H1 (cell line): ENCODE measurements around the gene PAX9. TPM values are rescaled to one million over a fixed set of nuclear protein-coding genes. Genes with fewer than 3 reads are reported as not detected.

ENCODE experiments used
- CREB1 ChIP-seq: IDR thresholded peaks from 2 replicates; pipeline ENCODE4 v1.6.1; 2012; ENCODE audit warnings: inconsistent platforms
- EP300 ChIP-seq, 2 experiments: IDR thresholded peaks; 1 replicate in 1 of 2; 2 replicates in 1 of 2; pipeline ENCODE4 v1.6.1; 2011 to 2012; ENCODE audit warnings: low read depth in 2 of 2, low read length in 2 of 2, mild to moderate bottlenecking in 2 of 2, borderline replicate concordance in 1 of 2, inconsistent platforms in 1 of 2, moderate library complexity in 1 of 2
- EZH2 ChIP-seq: fragments of 200-600 bp; sonication (generic); IDR thresholded peaks from 2 replicates; pipeline ENCODE4 v1.7.1; 2012; ENCODE audit warnings: low read depth, mild to moderate bottlenecking, moderate library complexity, low read length, inconsistent platforms; ENCODE audit not compliant: severe bottlenecking
- KDM4A ChIP-seq: IDR thresholded peaks from one replicate; pipeline ENCODE4 v1.7.1; 2012; ENCODE audit warnings: low read depth, mild to moderate bottlenecking, moderate library complexity, low read length, inconsistent platforms; ENCODE audit not compliant: severe bottlenecking
- polyA plus RNA-seq, 7 experiments: library from polyadenylated mRNA; depleted of rRNA in 3 of 7; stranded (reverse) in 5 of 7; unstranded in 2 of 7; fragments of >200 nt in 5 of 7; fragments of 200-250 nt in 2 of 7; gene quantifications; 1 replicate in 5 of 7; 2 replicates in 1 of 7; 4 replicates in 1 of 7; pipeline versions ENCODE4 v1.2.1 to v1.2.3, GENCODE V29; 2011 to 2013; ENCODE audit warnings: missing spikeins in 2 of 7, mixed read lengths in 2 of 7
- total RNA-seq: library from RNA; stranded (reverse); fragmentation: NEBNext Ultra II Directional; extraction: Animal tissue kit (Norgen Biotek cat#: 25700); gene quantifications from 2 replicates; pipeline ENCODE4 v1.2.1, GENCODE V29; 2021
- TF ChIP-seq, protein P1 (sequence below): IDR thresholded peaks from 2 replicates; pipeline ENCODE4 v1.6.1; 2011; ENCODE audit warnings: low read length, improper control_type of control experiment
- TF ChIP-seq, protein P2 (sequence below): fragments of 300-600 bp; sonication (generic); IDR thresholded peaks from 2 replicates; pipeline ENCODE4 v1.7.1; 2012; ENCODE audit warnings: low read length, moderate library complexity, mild to moderate bottlenecking, inconsistent platforms; ENCODE audit not compliant: insufficient replicate concordance
- TF ChIP-seq, protein P3 (sequence below): IDR thresholded peaks from 2 replicates; pipeline ENCODE4 v1.6.1; 2012; ENCODE audit warnings: inconsistent platforms

The PAX9 gene
- total and polyA plus RNA-seq, 2 of the 8 experiments (the other 6 are each of a cell fraction or from before 2014, with no cell fraction given) = 0.05 TPM; not detected in 1

DNA sequence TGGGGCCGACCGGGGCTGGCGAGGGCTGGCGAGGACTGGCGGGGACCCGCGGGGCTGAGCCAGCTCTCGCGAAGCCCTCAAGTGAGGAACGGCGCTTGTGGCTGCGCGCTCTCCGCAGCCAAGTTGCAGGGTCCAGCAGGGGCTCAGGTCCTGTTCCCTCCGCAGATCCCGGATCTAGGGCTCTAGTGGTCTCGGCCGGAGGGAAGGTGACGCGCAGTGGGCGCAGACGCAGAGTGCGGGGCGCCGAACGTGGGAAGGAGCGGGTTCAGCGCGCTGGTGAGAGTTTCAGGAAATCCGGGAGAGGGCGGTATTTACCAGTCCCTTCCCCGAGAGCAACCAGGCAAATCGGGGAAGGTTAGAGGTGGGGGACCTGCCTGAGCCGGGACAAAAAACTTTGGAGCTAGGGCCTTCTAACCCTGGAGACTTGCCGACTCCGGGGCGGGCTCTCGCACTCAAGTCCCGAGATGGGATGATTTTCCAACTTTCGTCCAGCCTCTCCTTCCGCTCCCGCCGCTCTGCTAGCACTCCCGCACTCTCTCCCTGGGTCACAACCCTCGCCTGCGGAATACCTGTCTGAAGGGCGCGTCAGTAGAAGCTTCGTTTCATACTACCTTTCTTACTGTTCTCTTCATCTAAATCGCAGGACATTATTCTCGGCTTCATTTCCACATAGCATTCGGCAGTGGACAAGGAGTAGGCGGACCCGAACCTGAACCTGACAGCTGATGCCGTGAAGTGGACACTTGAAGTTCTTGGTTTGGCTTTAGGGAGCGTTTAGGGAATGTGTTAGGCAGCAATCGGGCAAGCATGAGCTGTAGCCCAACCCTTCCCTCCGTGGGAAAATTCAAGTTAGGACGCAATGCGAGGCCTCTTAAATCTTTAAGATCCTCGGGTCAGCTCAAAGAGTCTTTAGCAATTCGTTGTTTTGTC is 13.6 kb upstream of the PAX9 start (continued):
- TF ChIP-seq, protein P1, sequence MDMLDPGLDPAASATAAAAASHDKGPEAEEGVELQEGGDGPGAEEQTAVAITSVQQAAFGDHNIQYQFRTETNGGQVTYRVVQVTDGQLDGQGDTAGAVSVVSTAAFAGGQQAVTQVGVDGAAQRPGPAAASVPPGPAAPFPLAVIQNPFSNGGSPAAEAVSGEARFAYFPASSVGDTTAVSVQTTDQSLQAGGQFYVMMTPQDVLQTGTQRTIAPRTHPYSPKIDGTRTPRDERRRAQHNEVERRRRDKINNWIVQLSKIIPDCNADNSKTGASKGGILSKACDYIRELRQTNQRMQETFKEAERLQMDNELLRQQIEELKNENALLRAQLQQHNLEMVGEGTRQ = no peak
- TF ChIP-seq KDM4A (peak; percentile 43), CREB1 (no peak), EZH2 (peak; percentile 45), EP300 (IDR thresholded peaks at IDR 0.05; ENCODE audit: borderline replicate concordance in 1 of 2, low read depth in 2 of 2, low read length in 2 of 2) (no peak)
- TF ChIP-seq, protein P2, sequence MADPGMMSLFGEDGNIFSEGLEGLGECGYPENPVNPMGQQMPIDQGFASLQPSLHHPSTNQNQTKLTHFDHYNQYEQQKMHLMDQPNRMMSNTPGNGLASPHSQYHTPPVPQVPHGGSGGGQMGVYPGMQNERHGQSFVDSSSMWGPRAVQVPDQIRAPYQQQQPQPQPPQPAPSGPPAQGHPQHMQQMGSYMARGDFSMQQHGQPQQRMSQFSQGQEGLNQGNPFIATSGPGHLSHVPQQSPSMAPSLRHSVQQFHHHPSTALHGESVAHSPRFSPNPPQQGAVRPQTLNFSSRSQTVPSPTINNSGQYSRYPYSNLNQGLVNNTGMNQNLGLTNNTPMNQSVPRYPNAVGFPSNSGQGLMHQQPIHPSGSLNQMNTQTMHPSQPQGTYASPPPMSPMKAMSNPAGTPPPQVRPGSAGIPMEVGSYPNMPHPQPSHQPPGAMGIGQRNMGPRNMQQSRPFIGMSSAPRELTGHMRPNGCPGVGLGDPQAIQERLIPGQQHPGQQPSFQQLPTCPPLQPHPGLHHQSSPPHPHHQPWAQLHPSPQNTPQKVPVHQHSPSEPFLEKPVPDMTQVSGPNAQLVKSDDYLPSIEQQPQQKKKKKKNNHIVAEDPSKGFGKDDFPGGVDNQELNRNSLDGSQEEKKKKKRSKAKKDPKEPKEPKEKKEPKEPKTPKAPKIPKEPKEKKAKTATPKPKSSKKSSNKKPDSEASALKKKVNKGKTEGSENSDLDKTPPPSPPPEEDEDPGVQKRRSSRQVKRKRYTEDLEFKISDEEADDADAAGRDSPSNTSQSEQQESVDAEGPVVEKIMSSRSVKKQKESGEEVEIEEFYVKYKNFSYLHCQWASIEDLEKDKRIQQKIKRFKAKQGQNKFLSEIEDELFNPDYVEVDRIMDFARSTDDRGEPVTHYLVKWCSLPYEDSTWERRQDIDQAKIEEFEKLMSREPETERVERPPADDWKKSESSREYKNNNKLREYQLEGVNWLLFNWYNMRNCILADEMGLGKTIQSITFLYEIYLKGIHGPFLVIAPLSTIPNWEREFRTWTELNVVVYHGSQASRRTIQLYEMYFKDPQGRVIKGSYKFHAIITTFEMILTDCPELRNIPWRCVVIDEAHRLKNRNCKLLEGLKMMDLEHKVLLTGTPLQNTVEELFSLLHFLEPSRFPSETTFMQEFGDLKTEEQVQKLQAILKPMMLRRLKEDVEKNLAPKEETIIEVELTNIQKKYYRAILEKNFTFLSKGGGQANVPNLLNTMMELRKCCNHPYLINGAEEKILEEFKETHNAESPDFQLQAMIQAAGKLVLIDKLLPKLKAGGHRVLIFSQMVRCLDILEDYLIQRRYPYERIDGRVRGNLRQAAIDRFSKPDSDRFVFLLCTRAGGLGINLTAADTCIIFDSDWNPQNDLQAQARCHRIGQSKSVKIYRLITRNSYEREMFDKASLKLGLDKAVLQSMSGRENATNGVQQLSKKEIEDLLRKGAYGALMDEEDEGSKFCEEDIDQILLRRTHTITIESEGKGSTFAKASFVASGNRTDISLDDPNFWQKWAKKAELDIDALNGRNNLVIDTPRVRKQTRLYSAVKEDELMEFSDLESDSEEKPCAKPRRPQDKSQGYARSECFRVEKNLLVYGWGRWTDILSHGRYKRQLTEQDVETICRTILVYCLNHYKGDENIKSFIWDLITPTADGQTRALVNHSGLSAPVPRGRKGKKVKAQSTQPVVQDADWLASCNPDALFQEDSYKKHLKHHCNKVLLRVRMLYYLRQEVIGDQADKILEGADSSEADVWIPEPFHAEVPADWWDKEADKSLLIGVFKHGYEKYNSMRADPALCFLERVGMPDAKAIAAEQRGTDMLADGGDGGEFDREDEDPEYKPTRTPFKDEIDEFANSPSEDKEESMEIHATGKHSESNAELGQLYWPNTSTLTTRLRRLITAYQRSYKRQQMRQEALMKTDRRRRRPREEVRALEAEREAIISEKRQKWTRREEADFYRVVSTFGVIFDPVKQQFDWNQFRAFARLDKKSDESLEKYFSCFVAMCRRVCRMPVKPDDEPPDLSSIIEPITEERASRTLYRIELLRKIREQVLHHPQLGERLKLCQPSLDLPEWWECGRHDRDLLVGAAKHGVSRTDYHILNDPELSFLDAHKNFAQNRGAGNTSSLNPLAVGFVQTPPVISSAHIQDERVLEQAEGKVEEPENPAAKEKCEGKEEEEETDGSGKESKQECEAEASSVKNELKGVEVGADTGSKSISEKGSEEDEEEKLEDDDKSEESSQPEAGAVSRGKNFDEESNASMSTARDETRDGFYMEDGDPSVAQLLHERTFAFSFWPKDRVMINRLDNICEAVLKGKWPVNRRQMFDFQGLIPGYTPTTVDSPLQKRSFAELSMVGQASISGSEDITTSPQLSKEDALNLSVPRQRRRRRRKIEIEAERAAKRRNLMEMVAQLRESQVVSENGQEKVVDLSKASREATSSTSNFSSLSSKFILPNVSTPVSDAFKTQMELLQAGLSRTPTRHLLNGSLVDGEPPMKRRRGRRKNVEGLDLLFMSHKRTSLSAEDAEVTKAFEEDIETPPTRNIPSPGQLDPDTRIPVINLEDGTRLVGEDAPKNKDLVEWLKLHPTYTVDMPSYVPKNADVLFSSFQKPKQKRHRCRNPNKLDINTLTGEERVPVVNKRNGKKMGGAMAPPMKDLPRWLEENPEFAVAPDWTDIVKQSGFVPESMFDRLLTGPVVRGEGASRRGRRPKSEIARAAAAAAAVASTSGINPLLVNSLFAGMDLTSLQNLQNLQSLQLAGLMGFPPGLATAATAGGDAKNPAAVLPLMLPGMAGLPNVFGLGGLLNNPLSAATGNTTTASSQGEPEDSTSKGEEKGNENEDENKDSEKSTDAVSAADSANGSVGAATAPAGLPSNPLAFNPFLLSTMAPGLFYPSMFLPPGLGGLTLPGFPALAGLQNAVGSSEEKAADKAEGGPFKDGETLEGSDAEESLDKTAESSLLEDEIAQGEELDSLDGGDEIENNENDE = no peak
- TF ChIP-seq, protein P3, sequence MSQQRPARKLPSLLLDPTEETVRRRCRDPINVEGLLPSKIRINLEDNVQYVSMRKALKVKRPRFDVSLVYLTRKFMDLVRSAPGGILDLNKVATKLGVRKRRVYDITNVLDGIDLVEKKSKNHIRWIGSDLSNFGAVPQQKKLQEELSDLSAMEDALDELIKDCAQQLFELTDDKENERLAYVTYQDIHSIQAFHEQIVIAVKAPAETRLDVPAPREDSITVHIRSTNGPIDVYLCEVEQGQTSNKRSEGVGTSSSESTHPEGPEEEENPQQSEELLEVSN = peak; percentile 24; the same call in 1 of the 2 replicates
